Keratinocyte (primary cell): Measurements from ENCODE around the gene MMP14. TPM values are rescaled to one million over a fixed set of nuclear protein-coding genes. Genes with fewer than 3 reads are reported as not detected.

Source experiments
- DNase-seq: peaks from one replicate; pipeline ENCODE4 v3.0.0-alpha.2; 2011; ENCODE audit warnings: low read depth, missing footprints, low spot score
- FAIRE-seq: peaks from 2 replicates; lab custom pipeline; 2011; peaks lifted over from hg19 to GRCh38; lab: Jason Lieb, UNC
- H2AFZ ChIP-seq: 2 replicates; pipeline ENCODE4 v1.6.0; 2012; ENCODE audit warnings: low read length, control low read depth, inconsistent platforms; ENCODE audit not compliant: control insufficient read depth
- H3K27ac ChIP-seq: 2 replicates; pipeline ENCODE4 v1.5.1; 2011; ENCODE audit warnings: low read length; ENCODE audit not compliant: control insufficient read depth, insufficient read depth
- H3K27me3 ChIP-seq: 3 replicates; pipeline ENCODE4 v1.6.0; 2011; ENCODE audit warnings: low read length; ENCODE audit not compliant: control insufficient read depth, insufficient read depth; ENCODE audit errors: extremely low read depth
- H3K36me3 ChIP-seq, 2 experiments: 2 replicates in 1 of 2; 3 replicates in 1 of 2; pipeline ENCODE4 v1.5.1; 2011; ENCODE audit warnings: low read length in 2 of 2, mild to moderate bottlenecking in 1 of 2; ENCODE audit not compliant: control insufficient read depth in 2 of 2, insufficient read depth in 2 of 2; ENCODE audit errors: extremely low read depth in 1 of 2
- H3K4me1 ChIP-seq: 3 replicates; pipeline ENCODE4 v1.5.1; 2011; ENCODE audit warnings: low read length; ENCODE audit not compliant: control insufficient read depth, insufficient read depth; ENCODE audit errors: extremely low read depth
- H3K4me2 ChIP-seq: 3 replicates; pipeline ENCODE4 v1.6.0; 2011; ENCODE audit warnings: low read depth, low read length; ENCODE audit not compliant: control insufficient read depth, insufficient read depth; ENCODE audit errors: extremely low read depth
- H3K4me3 ChIP-seq, 3 experiments: fragments of 200-600 bp in 1 of 3; sonication (generic) in 1 of 3; 2 replicates in 2 of 3; 3 replicates in 1 of 3; pipeline ENCODE4 v1.5.1; 2011 to 2016; ENCODE audit warnings: low read length in 3 of 3, mild to moderate bottlenecking in 3 of 3, control low read depth in 2 of 3, inconsistent platforms in 1 of 3, low read depth in 1 of 3, mixed read lengths in 1 of 3, mixed run types in 1 of 3, moderate library complexity in 1 of 3; ENCODE audit not compliant: control insufficient read depth in 2 of 3, insufficient read depth in 2 of 3; ENCODE audit errors: extremely low read depth in 1 of 3
- H3K79me2 ChIP-seq: 2 replicates; pipeline ENCODE4 v1.6.0; 2012; ENCODE audit warnings: low read length; ENCODE audit not compliant: control insufficient read depth, insufficient read depth
- H3K9ac ChIP-seq: 3 replicates; pipeline ENCODE4 v1.6.0; 2011; ENCODE audit warnings: low read length; ENCODE audit not compliant: control insufficient read depth, insufficient read depth; ENCODE audit errors: extremely low read depth
- H3K9me1 ChIP-seq: 3 replicates; pipeline ENCODE4 v1.6.0; 2011; ENCODE audit warnings: low read length; ENCODE audit not compliant: control insufficient read depth, insufficient read depth; ENCODE audit errors: extremely low read depth
- H3K9me3 ChIP-seq: 2 replicates; pipeline ENCODE4 v1.5.1; 2012; ENCODE audit warnings: low read depth, low read length; ENCODE audit not compliant: control insufficient read depth
- H4K20me1 ChIP-seq: 3 replicates; pipeline ENCODE4 v1.6.0; 2011; ENCODE audit warnings: low read length; ENCODE audit not compliant: control insufficient read depth, insufficient read depth; ENCODE audit errors: extremely low read depth
- EZH2 ChIP-seq: IDR thresholded peaks from one replicate; pipeline ENCODE4 v1.6.1; 2012; ENCODE audit warnings: inconsistent platforms, mild to moderate bottlenecking, low read length, moderate library complexity
- dilution Hi-C: fragments of 300-500 bp; cut with MboI; formaldehyde crosslinking; loops from one replicate; pipeline ENCODE4 v1.7.0; 2020; ENCODE audit warnings: low sequenced_read_pairs; ENCODE audit not compliant: extremely low pct_ligation_motif_present
- polyA plus RNA-seq, 5 experiments: library from polyadenylated mRNA; depleted of rRNA in 3 of 5; stranded (reverse) in 3 of 5; stranded (forward) in 1 of 5; unstranded in 1 of 5; fragments of >200 nt; gene quantifications; 1 replicate in 1 of 5; 2 replicates in 3 of 5; 3 replicates in 1 of 5; pipeline versions ENCODE4 v1.2.1 to v1.2.3, GENCODE V29; 2011 to 2012; ENCODE audit warnings: missing spikeins in 2 of 5, low read depth in 1 of 5, low replicate concordance in 1 of 5
- TF ChIP-seq, protein P1 (sequence below), 3 experiments: IDR thresholded peaks in 1 of 3; conservative IDR thresholded peaks in 1 of 3; optimal IDR thresholded peaks in 1 of 3; 2 replicates in 2 of 3; 3 replicates in 1 of 3; pipeline versions ENCODE3 to v1.5.1; 2011; ENCODE audit warnings: low read length in 3 of 3, mild to moderate bottlenecking in 3 of 3, moderate library complexity in 2 of 3, control low read depth in 1 of 3, inconsistent platforms in 1 of 3; ENCODE audit not compliant: insufficient read depth in 2 of 3; ENCODE audit errors: extremely low read depth in 1 of 3

MMP14 gene
- polyA plus RNA-seq, 1 donor (not counting 4 experiments of a cell fraction or from before 2014, with no cell fraction given) = 185 TPM

- peaks cover 25% of the 10 kb centered on the region for H3K79me2 ChIP-seq
- H3K9me3 ChIP-seq = no peaks in the 10 kb centered on the region
- H2AFZ ChIP-seq = no peak overlapping the region
- no peaks in the 10 kb centered on the region for H3K27me3 ChIP-seq
- H3K9me1 ChIP-seq = no peaks in the 10 kb centered on the region
- no peak overlapping the region for H3K4me2 ChIP-seq
- dilution Hi-C loops = no loop called here
- TF ChIP-seq, protein P1, sequence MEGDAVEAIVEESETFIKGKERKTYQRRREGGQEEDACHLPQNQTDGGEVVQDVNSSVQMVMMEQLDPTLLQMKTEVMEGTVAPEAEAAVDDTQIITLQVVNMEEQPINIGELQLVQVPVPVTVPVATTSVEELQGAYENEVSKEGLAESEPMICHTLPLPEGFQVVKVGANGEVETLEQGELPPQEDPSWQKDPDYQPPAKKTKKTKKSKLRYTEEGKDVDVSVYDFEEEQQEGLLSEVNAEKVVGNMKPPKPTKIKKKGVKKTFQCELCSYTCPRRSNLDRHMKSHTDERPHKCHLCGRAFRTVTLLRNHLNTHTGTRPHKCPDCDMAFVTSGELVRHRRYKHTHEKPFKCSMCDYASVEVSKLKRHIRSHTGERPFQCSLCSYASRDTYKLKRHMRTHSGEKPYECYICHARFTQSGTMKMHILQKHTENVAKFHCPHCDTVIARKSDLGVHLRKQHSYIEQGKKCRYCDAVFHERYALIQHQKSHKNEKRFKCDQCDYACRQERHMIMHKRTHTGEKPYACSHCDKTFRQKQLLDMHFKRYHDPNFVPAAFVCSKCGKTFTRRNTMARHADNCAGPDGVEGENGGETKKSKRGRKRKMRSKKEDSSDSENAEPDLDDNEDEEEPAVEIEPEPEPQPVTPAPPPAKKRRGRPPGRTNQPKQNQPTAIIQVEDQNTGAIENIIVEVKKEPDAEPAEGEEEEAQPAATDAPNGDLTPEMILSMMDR (optimal IDR thresholded peaks at IDR 0.05 in 1 of 3, IDR thresholded peaks at IDR 0.05 in 1 of 3, conservative IDR thresholded peaks at IDR 0.05 in 1 of 3; ENCODE audit: extremely low read depth in 1 of 3, insufficient read depth in 2 of 3, low read length in 3 of 3) = no peak
- TF ChIP-seq EZH2 = no peak
- peaks cover 20% of the 10 kb centered on the region for H3K4me1 ChIP-seq
- FAIRE-seq (no peak), DNase-seq (no peak)
- no peak overlapping the region for H3K9ac ChIP-seq
- no peaks in the 10 kb centered on the region for H4K20me1 ChIP-seq
- no peak overlapping the region for H3K27ac ChIP-seq
- H3K36me3 ChIP-seq = peaks cover 42 to 47% of the 10 kb centered on the region in 2 experiments
- H3K4me3 ChIP-seq = no peak overlapping the region
Observed at GRCh38 chr14:22875003-22875747, 38.8 kb downstream of the MMP14 start.

DNA sequence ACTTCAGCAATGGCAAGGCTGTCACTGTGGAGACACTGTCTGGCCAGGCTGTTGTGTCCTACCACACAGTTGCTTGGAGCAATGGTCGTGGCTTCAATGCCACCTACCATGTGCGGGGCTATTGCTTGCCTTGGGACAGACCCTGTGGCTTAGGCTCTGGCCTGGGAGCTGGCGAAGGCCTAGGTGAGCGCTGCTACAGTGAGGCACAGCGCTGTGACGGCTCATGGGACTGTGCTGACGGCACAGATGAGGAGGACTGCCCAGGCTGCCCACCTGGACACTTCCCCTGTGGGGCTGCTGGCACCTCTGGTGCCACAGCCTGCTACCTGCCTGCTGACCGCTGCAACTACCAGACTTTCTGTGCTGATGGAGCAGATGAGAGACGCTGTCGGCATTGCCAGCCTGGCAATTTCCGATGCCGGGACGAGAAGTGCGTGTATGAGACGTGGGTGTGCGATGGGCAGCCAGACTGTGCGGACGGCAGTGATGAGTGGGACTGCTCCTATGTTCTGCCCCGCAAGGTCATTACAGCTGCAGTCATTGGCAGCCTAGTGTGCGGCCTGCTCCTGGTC, 39.4 kb downstream of the MMP14 start:
- peaks cover 25% of the 10 kb centered on the region for H3K79me2 ChIP-seq
- no peaks in the 10 kb centered on the region for H3K9me3 ChIP-seq
- H4K20me1 ChIP-seq = no peaks in the 10 kb centered on the region
- no peak overlapping the region for H2AFZ ChIP-seq
- no peak overlapping the region for H3K4me2 ChIP-seq
- peaks cover 42 to 47% of the 10 kb centered on the region in 2 experiments for H3K36me3 ChIP-seq
- H3K4me3 ChIP-seq = no peak overlapping the region
- H3K27ac ChIP-seq = no peak overlapping the region
- no peaks in the 10 kb centered on the region for H3K9me1 ChIP-seq
- TF ChIP-seq, protein P1 (optimal IDR thresholded peaks at IDR 0.05 in 1 of 3, IDR thresholded peaks at IDR 0.05 in 1 of 3, conservative IDR thresholded peaks at IDR 0.05 in 1 of 3; ENCODE audit: extremely low read depth in 1 of 3, insufficient read depth in 2 of 3, low read length in 3 of 3) = no peak
- TF ChIP-seq EZH2 = no peak
- no peak for DNase-seq
- peaks cover 14% of the 10 kb centered on the region for H3K4me1 ChIP-seq
- dilution Hi-C loops = no loop called here
- no peaks in the 10 kb centered on the region for H3K27me3 ChIP-seq
- FAIRE-seq = no peak
- no peak overlapping the region for H3K9ac ChIP-seq
